Measurements from ENCODE around the gene BAK1. TPM values are rescaled to one million over a fixed set of nuclear protein-coding genes. Genes with fewer than 3 reads are reported as not detected.
A peak's percentile ranks its signal among the peaks of the same experiment; 100 is the strongest.
"Not testable (repeated sequence)": the region's sequence is repeated elsewhere in the genome, so short reads cannot be mapped to it uniquely, and the experiment has no call there.

BAK1 gene
- total RNA-seq, 5 donors from 2014 or later (not counting 1 experiment from before 2014, with no cell fraction given): 22.9 to 31.6 (median 27.9) TPM

GRCh38 chr6:33597551-33598322 lies 17.7 kb upstream of the BAK1 start:
- Histone ChIP-seq H3K27me3 (replicated peaks in 1 of 2; ENCODE audit: control insufficient read depth in 2 of 2, extremely low read depth in 1 of 2, insufficient read depth in 2 of 2, low read length in 1 of 2) (peaks cover 0 to 4% of the 10 kb centered on the region in 2 experiments), H3K9me3 (no peaks in the 10 kb centered on the region), H3K4me3 (ENCODE audit: control insufficient read depth in 1 of 2, extremely low read depth in 1 of 2, low read length in 1 of 2) (no peak overlapping the region), H3K27ac (ENCODE audit: low read length) (no peak overlapping the region), H3K36me3 (ENCODE audit: control insufficient read depth in 2 of 2, extremely low read depth in 1 of 2, insufficient read depth in 1 of 2, low read length in 1 of 2) (no peaks in the 10 kb centered on the region), H3K4me1 (ENCODE audit: control insufficient read depth in 1 of 2, extremely low read depth in 1 of 2, insufficient read depth in 2 of 2, low read length in 2 of 2) (peaks cover 10 to 42% of the 10 kb centered on the region in 2 experiments)
- ChIA-PET POLR2A (interaction anchor here in 1 of 2 donors (0.7 kb wide), 1 partner anchor 162 kb away, joined by 3 read pairs; no protein-coding TSS in a partner anchor), CTCF (interaction anchor here (0.7 to 0.9 kb wide), 2 partner anchors 51 to 103 kb away, joined by 3 read pairs; no protein-coding TSS in a partner anchor)
- H3K4me1 Mint-ChIP-seq: peaks cover 9 to 46% (median 14%) of the 10 kb centered on the region in 3 donors
- no peak overlapping the region for H3K4me3 Mint-ChIP-seq
- H3K27ac Mint-ChIP-seq: no peak overlapping the region
- DNase-seq (no peak), ATAC-seq (replicated peaks in 1 of 4) (no peak)
- WGBS (ENCODE audit: insufficient coverage): 83% methylated on average over 2 of the region's 4 CpGs
- no peaks in the 10 kb centered on the region for H3K36me3 Mint-ChIP-seq
- H3K9me3 Mint-ChIP-seq: no peaks in the 10 kb centered on the region
- peaks cover 0 to 2% of the 10 kb centered on the region in 2 donors for H3K27me3 Mint-ChIP-seq

GRCh38 chr6:33596894-33597293 lies 16.8 kb upstream of the BAK1 start:
- peaks cover 11 to 48% of the 10 kb centered on the region in 2 experiments for H3K4me1 ChIP-seq (ENCODE audit: control insufficient read depth in 1 of 2, extremely low read depth in 1 of 2, insufficient read depth in 2 of 2, low read length in 2 of 2)
- not testable (repeated sequence) for H3K27me3 ChIP-seq (replicated peaks in 1 of 2; ENCODE audit: control insufficient read depth in 2 of 2, extremely low read depth in 1 of 2, insufficient read depth in 2 of 2, low read length in 1 of 2); H3K9me3 Mint-ChIP-seq; H3K27ac Mint-ChIP-seq; H3K27me3 Mint-ChIP-seq; H3K36me3 Mint-ChIP-seq; ATAC-seq (replicated peaks in 1 of 4); H3K4me3 ChIP-seq (ENCODE audit: control insufficient read depth in 1 of 2, extremely low read depth in 1 of 2, low read length in 1 of 2); H3K36me3 ChIP-seq (ENCODE audit: control insufficient read depth in 2 of 2, extremely low read depth in 1 of 2, insufficient read depth in 1 of 2, low read length in 1 of 2); H3K9me3 ChIP-seq; H3K27ac ChIP-seq (ENCODE audit: low read length)
- ChIA-PET POLR2A (interaction anchor here in 1 of 2 donors (0.6 to 0.7 kb wide), 2 partner anchors 100 to 161 kb away, joined by 3 read pairs; no protein-coding TSS in a partner anchor), CTCF (interaction anchor here in 1 of 2 donors (0.9 kb wide), 1 partner anchor 104 kb away, joined by 3 read pairs; no protein-coding TSS in a partner anchor)
- 73% methylated on average over 2 of the region's 5 CpGs for WGBS (ENCODE audit: insufficient coverage)
- peak overlapping the region in 1 of 3 donors; percentile 41 for H3K4me3 Mint-ChIP-seq
- DNase-seq: peak in 1 of 35 experiments; percentile 32
- peaks cover 16 to 54% (median 21%) of the 10 kb centered on the region in 3 donors for H3K4me1 Mint-ChIP-seq

GRCh38 chr6:33595001-33595846 lies 15.1 kb upstream of the BAK1 start:
- H3K27ac ChIP-seq (ENCODE audit: low read length): no peak overlapping the region
- ATAC-seq (replicated peaks in 1 of 4): no peak
- ChIA-PET POLR2A (no interaction called here), CTCF (interaction anchor here in 1 of 2 donors (0.5 kb wide), 1 partner anchor 533 kb away, joined by 3 read pairs; no protein-coding TSS in a partner anchor)
- H3K4me3 ChIP-seq (ENCODE audit: control insufficient read depth in 1 of 2, extremely low read depth in 1 of 2, low read length in 1 of 2): no peak overlapping the region
- Mint-ChIP-seq H3K4me1 (peaks cover 20 to 59% (median 30%) of the 10 kb centered on the region in 3 donors), H3K36me3 (no peaks in the 10 kb centered on the region), H3K4me3 (peak overlapping the region in 1 of 3 donors; percentile 44), H3K9me3 (no peaks in the 10 kb centered on the region), H3K27ac (no peak overlapping the region), H3K27me3 (no peaks in the 10 kb centered on the region)
- no peaks in the 10 kb centered on the region for H3K27me3 ChIP-seq (replicated peaks in 1 of 2; ENCODE audit: control insufficient read depth in 2 of 2, extremely low read depth in 1 of 2, insufficient read depth in 2 of 2, low read length in 1 of 2)
- 95% methylated on average over 14 of the region's 18 CpGs for WGBS (ENCODE audit: insufficient coverage)
- H3K9me3 ChIP-seq: no peaks in the 10 kb centered on the region
- H3K36me3 ChIP-seq (ENCODE audit: control insufficient read depth in 2 of 2, extremely low read depth in 1 of 2, insufficient read depth in 1 of 2, low read length in 1 of 2): no peaks in the 10 kb centered on the region
- peaks cover 11 to 48% of the 10 kb centered on the region in 2 experiments for H3K4me1 ChIP-seq (ENCODE audit: control insufficient read depth in 1 of 2, extremely low read depth in 1 of 2, insufficient read depth in 2 of 2, low read length in 2 of 2)
- DNase-seq: no peak

GRCh38 chr6:33593414-33593727 lies 13.3 kb upstream of the BAK1 start:
- Histone ChIP-seq H3K27me3 (replicated peaks in 1 of 2; ENCODE audit: control insufficient read depth in 2 of 2, extremely low read depth in 1 of 2, insufficient read depth in 2 of 2, low read length in 1 of 2) (no peaks in the 10 kb centered on the region), H3K4me1 (ENCODE audit: control insufficient read depth in 1 of 2, extremely low read depth in 1 of 2, insufficient read depth in 2 of 2, low read length in 2 of 2) (peaks cover 9 to 42% of the 10 kb centered on the region in 2 experiments), H3K4me3 (ENCODE audit: control insufficient read depth in 1 of 2, extremely low read depth in 1 of 2, low read length in 1 of 2) (peak overlapping the region; percentile 46 to 60), H3K9me3 (no peaks in the 10 kb centered on the region), H3K27ac (ENCODE audit: low read length) (peak overlapping the region; percentile 47), H3K36me3 (ENCODE audit: control insufficient read depth in 2 of 2, extremely low read depth in 1 of 2, insufficient read depth in 1 of 2, low read length in 1 of 2) (no peaks in the 10 kb centered on the region)
- no peaks in the 10 kb centered on the region for H3K9me3 Mint-ChIP-seq
- ATAC-seq (replicated peaks in 1 of 4) (no peak), DNase-seq (no peak)
- H3K27ac Mint-ChIP-seq: peak overlapping the region; percentile 92 to 95
- H3K4me1 Mint-ChIP-seq: peaks cover 20 to 46% (median 30%) of the 10 kb centered on the region in 3 donors
- no peaks in the 10 kb centered on the region for H3K36me3 Mint-ChIP-seq
- WGBS (ENCODE audit: insufficient coverage): 10% methylated on average over 3 of the region's 4 CpGs
- H3K4me3 Mint-ChIP-seq: peak overlapping the region; percentile 73 to 88 (median 81)
- ChIA-PET POLR2A (no interaction called here), CTCF (no interaction called here)
- H3K27me3 Mint-ChIP-seq: no peaks in the 10 kb centered on the region

- WGBS (ENCODE audit: insufficient coverage): 13% methylated on average over 39 of the region's 57 CpGs
- peak overlapping the region; percentile 47 for H3K27ac ChIP-seq (ENCODE audit: low read length)
- Mint-ChIP-seq H3K36me3 (no peaks in the 10 kb centered on the region), H3K27me3 (no peaks in the 10 kb centered on the region), H3K9me3 (no peaks in the 10 kb centered on the region), H3K4me3 (peak overlapping the region; percentile 73 to 88 (median 81)), H3K4me1 (peaks cover 20 to 42% (median 30%) of the 10 kb centered on the region in 3 donors), H3K27ac (peak overlapping the region; percentile 92 to 95)
- POLR2A ChIA-PET: no interaction called here
- CTCF ChIA-PET: interaction anchor here in 1 of 2 donors (0.6 kb wide), 1 partner anchor 46 kb away, joined by 4 read pairs; no protein-coding TSS in a partner anchor
- H3K27me3 ChIP-seq (replicated peaks in 1 of 2; ENCODE audit: control insufficient read depth in 2 of 2, extremely low read depth in 1 of 2, insufficient read depth in 2 of 2, low read length in 1 of 2): no peaks in the 10 kb centered on the region
- DNase-seq: peak in 32 of 35 experiments; percentile 20 to 66 (median 44)
- H3K9me3 ChIP-seq: no peaks in the 10 kb centered on the region
- peak overlapping the region; percentile 46 to 60 for H3K4me3 ChIP-seq (ENCODE audit: control insufficient read depth in 1 of 2, extremely low read depth in 1 of 2, low read length in 1 of 2)
- peaks cover 5 to 37% of the 10 kb centered on the region in 2 experiments for H3K4me1 ChIP-seq (ENCODE audit: control insufficient read depth in 1 of 2, extremely low read depth in 1 of 2, insufficient read depth in 2 of 2, low read length in 2 of 2)
- no peaks in the 10 kb centered on the region for H3K36me3 ChIP-seq (ENCODE audit: control insufficient read depth in 2 of 2, extremely low read depth in 1 of 2, insufficient read depth in 1 of 2, low read length in 1 of 2)
- ATAC-seq (replicated peaks in 1 of 4): peak; percentile 74 to 88 (median 80)
Observed at GRCh38 chr6:33592595-33593413, 12.7 kb upstream of the BAK1 start.
